HFFc6 (cell line): Measurements from ENCODE around the gene ACP7. TPM values are rescaled to one million over a fixed set of nuclear protein-coding genes. Genes with fewer than 3 reads are reported as not detected.

ENCODE experiments used
- DNase-seq: peaks from one replicate; pipeline ENCODE4 v3.0.0-alpha.2; 2018
- H3K27ac Mint-ChIP-seq: 2 replicates; pipeline ENCODE4 v1.8.0; 2020; ENCODE audit warnings: mild to moderate bottlenecking, mixed read lengths
- H3K27me3 Mint-ChIP-seq: 2 replicates; pipeline ENCODE4 v1.8.0; 2021; ENCODE audit warnings: mild to moderate bottlenecking, moderate library complexity, mixed read lengths; ENCODE audit not compliant: insufficient read depth
- H3K36me3 Mint-ChIP-seq: 2 replicates; pipeline ENCODE4 v1.8.0; 2021; ENCODE audit warnings: low read depth, mixed read lengths
- H3K4me1 Mint-ChIP-seq: 2 replicates; pipeline ENCODE4 v1.8.0; 2020; ENCODE audit warnings: low read depth, mixed read lengths
- H3K4me3 Mint-ChIP-seq: 2 replicates; pipeline ENCODE4 v1.8.0; 2020; ENCODE audit warnings: mild to moderate bottlenecking, moderate library complexity, mixed read lengths
- H3K9me3 Mint-ChIP-seq: 2 replicates; pipeline ENCODE4 v1.8.0; 2020; ENCODE audit warnings: mild to moderate bottlenecking, mixed read lengths
- total RNA-seq, 6 experiments: library from RNA; stranded (reverse); fragmentation: NEBNext Ultra II Directional; extraction: Animal tissue kit (Norgen Biotek cat#: 25700); gene quantifications; 2 replicates in 1 of 6; 3 replicates in 5 of 6; pipeline ENCODE4 v1.2.3, GENCODE V29; 2021
- TF ChIP-seq, protein P1 (sequence below): fragments of 200-600 bp; sonication (generic); IDR thresholded peaks from 2 replicates; pipeline ENCODE4 v1.5.0; 2021; ENCODE audit warnings: antibody characterized with exemption, mild to moderate bottlenecking

The ACP7 gene
- total RNA-seq, 6 experiments from 2014 or later = not detected

DNA sequence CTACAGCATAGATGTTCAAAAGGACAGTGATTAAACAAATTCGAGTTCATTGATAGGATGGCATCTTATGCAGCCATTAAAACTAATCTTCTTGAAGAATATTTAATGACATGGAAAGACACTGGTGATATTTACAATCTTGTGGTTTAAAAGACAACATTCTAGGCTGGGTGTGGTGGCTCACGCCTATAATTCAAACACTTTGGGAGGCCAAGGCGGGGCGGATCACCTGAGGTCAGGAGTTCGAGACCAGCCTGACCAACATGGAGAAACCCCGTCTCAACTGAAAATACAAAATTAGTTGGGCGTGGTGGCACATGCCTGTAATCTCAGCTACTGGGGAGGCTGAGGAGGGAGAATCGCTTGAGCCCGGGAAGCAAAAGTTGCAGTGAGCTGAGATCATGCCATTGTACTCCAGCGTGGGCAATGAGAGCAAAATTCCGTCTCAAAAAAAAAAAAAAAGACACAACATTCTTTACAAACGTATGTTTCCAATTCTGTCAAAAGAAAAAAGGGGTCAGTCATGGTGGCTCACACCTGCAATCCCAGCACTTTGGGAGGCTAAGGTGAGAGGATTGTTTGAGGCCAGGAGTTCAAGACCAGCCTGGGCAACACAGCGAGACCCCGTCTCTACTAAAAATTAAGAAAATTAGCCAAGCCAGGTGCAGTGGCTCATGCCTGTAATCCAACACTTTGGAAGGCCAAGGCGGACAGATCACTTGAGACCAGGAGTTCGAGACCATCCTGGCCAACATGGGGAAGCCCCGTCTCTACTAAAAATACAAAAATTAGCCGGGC is 39.0 kb downstream of the ACP7 start:
- no peaks in the 10 kb centered on the region for H3K9me3 Mint-ChIP-seq
- no peak overlapping the region for H3K27ac Mint-ChIP-seq
- peaks cover 5% of the 10 kb centered on the region for H3K36me3 Mint-ChIP-seq
- DNase-seq = no peak
- peaks cover 30% of the 10 kb centered on the region for H3K4me1 Mint-ChIP-seq
- TF ChIP-seq, protein P1, sequence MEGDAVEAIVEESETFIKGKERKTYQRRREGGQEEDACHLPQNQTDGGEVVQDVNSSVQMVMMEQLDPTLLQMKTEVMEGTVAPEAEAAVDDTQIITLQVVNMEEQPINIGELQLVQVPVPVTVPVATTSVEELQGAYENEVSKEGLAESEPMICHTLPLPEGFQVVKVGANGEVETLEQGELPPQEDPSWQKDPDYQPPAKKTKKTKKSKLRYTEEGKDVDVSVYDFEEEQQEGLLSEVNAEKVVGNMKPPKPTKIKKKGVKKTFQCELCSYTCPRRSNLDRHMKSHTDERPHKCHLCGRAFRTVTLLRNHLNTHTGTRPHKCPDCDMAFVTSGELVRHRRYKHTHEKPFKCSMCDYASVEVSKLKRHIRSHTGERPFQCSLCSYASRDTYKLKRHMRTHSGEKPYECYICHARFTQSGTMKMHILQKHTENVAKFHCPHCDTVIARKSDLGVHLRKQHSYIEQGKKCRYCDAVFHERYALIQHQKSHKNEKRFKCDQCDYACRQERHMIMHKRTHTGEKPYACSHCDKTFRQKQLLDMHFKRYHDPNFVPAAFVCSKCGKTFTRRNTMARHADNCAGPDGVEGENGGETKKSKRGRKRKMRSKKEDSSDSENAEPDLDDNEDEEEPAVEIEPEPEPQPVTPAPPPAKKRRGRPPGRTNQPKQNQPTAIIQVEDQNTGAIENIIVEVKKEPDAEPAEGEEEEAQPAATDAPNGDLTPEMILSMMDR = no peak
- no peak overlapping the region for H3K4me3 Mint-ChIP-seq
- H3K27me3 Mint-ChIP-seq = peaks cover 2% of the 10 kb centered on the region; the same call in 1 of the 2 replicates

DNA sequence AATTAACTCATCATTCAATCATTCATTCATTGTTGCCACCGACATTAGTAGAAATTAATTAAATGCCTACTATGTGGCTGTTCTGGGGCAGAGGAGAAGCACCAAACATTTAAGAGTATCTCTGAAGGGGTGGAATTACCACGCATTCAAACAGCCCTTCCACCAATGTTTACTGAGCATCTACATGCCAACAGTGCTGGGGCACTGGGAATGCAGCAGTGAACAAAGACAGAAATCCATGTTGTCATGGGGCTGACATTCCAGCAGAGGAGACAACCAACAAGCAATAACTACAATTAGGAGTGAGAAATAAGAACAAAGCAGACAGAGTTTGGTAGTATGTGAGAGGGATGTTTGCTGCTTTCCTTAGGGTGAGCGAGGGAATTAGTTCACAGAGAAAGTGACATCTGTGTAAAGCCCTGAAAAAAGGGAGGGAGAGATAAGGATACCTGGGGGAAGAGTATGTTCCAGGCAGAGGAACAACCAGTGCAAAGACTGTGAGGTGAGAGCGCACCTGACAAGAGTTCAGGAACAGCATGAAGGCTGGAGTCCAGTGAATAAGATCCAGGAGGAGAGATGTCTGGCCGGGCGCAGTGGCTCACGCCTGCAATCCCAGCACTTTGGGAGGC is 40.1 kb downstream of the ACP7 start:
- Mint-ChIP-seq H3K9me3 (no peaks in the 10 kb centered on the region), H3K27ac (no peak overlapping the region), H3K4me1 (peaks cover 30% of the 10 kb centered on the region), H3K4me3 (peak overlapping the region; percentile 35; the same call in 1 of the 2 replicates), H3K36me3 (peaks cover 5% of the 10 kb centered on the region), H3K27me3 (peaks cover 2% of the 10 kb centered on the region; the same call in 1 of the 2 replicates)
- TF ChIP-seq, protein P1 = no peak
- DNase-seq = no peak

DNA sequence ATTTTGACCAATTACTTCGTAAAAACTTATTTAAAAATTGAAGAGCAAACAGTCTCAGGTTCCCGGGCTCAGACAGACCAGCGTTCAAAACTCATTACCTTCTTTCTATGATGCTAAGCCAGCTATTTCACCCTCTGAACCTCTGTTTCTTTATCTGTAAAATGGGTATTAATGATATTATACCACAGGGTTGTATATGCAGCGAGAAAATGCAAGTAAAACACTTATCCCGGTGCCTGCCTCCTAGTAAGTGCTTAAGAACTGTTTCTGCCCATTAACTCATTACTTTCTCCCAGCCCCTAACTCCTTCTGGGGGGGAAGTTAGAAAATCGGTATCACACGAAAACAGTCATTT is 41.0 kb downstream of the ACP7 start:
- no peak for DNase-seq
- TF ChIP-seq, protein P1 = no peak
- Mint-ChIP-seq H3K27me3 (peaks cover 2% of the 10 kb centered on the region; the same call in 1 of the 2 replicates), H3K4me3 (peak overlapping the region; percentile 96), H3K36me3 (peaks cover 5% of the 10 kb centered on the region), H3K9me3 (no peaks in the 10 kb centered on the region), H3K4me1 (peaks cover 30% of the 10 kb centered on the region), H3K27ac (peak overlapping the region; percentile 91)

DNA sequence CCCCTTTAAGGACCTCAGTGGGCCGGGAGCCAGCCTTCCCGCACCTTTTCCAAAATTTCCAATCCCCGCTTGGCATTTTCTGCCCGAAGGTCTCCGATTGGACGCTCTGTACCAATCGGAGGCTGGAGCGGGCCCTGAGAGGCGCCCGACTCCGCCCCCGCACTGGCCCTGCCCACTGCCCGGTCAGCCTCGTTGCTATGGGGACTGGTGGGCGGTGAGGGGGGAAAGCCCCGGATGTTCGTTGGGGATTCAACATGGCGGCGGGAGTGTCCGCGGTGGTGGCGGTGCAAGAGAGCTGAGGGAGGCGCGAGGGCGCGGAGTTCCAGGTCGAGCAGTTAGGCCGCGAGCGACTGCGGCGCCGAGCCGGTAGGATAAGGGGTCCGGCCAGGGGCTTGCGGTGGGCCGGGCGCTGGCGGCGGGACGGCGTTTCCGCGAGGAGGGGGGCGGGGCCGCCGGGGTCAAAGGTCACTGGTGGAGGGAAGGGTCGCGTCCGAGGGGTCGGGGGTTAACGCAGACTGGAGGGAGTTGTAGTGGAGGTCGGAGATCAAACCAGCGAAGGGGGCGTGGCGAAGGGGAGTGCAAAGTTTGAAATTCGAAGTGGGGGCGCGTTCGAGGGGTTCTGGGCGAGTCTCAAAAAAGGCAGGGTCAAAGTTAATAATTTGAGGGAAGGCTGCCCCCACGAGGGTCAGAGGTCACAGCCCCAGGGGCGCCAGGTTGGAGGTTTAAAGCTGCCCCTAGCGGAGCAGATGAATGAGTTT is 41.6 kb downstream of the ACP7 start, which contains the start of gene PAK4:
Gene PAK4 (plus strand): TSS at position 233 of the 758 bp plus-strand sequence. CDS start 43,768 bp downstream, outside the sequence.
- Mint-ChIP-seq H3K27me3 (peaks cover 2% of the 10 kb centered on the region; the same call in 1 of the 2 replicates), H3K27ac (peak within 1 kb of the TSS; percentile 91), H3K4me3 (peak within 1 kb of the TSS; percentile 96), H3K4me1 (peaks cover 35% of the 10 kb centered on the region), H3K36me3 (peaks cover 5% of the 10 kb centered on the region), H3K9me3 (no peaks in the 10 kb centered on the region)
- TF ChIP-seq, protein P1 = 0 out of 2 replicates have a peak, but pooled peaks have one; percentile 8
- DNase-seq = peak; percentile 96

DNA sequence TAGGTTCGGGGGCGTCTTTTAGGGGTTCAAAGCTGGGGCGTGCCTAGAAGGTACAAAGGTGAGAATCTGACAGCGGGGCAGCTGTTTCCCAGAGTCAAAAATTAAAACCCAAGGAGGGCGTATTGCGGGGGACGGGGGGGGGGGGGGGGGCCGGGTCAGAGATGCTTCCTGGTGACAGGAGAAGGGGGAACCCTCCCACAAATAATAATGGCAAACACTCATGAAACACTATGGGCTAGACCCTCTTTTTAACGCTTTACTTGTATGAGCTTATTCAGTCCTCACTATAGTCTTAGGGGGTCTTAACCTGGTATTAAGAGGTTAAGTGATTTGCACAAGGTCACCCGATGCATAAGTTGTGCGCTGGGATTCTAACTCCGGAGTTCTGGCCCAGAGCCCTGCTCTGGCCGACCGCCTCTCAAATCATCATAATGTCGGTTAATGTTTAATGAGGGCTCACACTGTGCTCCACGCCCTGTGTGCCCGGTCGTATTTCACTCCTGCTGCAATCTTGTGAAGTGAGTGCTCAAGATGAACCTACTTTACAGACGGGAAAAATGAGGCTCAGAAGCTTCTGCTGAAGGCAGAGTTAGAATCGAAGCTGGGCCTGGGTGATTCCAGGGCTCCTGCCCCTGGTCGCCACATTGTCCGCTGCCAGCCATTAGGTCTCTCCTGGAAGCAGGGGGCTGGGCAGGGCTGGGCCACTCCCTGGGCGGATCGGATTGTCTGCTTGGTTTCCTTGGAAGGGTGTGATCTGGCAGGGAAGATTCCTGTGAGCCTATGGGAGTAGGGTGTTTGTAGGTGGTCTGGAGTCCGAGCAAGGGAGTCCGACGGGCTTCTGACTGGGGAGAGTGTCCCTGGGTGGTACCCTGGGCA is 42.4 kb downstream of the ACP7 start:
- H3K9me3 Mint-ChIP-seq = no peaks in the 10 kb centered on the region
- H3K4me1 Mint-ChIP-seq = peaks cover 44% of the 10 kb centered on the region
- peak overlapping the region; percentile 91 for H3K27ac Mint-ChIP-seq
- no peak for DNase-seq
- H3K4me3 Mint-ChIP-seq = peak overlapping the region; percentile 96
- H3K36me3 Mint-ChIP-seq = peaks cover 5% of the 10 kb centered on the region
- TF ChIP-seq, protein P1 = no peak
- peaks cover 2% of the 10 kb centered on the region; the same call in 1 of the 2 replicates for H3K27me3 Mint-ChIP-seq
